Uterus (tissue), 4 donors: ENCODE data around the gene RAB11FIP4. TPM values are rescaled to one million over a fixed set of nuclear protein-coding genes. Genes with fewer than 3 reads are reported as not detected.

Experiments
- DNase-seq, 2 donors: peaks; one replicate each; pipeline ENCODE4 v3.0.0-alpha.2; 2019 to 2020
- H3K27ac ChIP-seq, 2 donors: fragments of 200-600 bp; sonication (generic); 1 replicate in 1 of 2; 2 replicates in 1 of 2; pipeline ENCODE4 v1.5.1; 2016 to 2018
- H3K27me3 ChIP-seq, 2 donors: fragments of 200-600 bp; sonication (generic); one replicate each; pipeline ENCODE4 v1.5.1; 2018 to 2019; ENCODE audit warnings: control low read depth in 1 of 2
- H3K36me3 ChIP-seq, 2 donors: fragments of 200-600 bp; sonication (generic); one replicate each; pipeline ENCODE4 v1.5.1; 2019; ENCODE audit warnings: control low read depth in 1 of 2
- H3K4me1 ChIP-seq, 2 donors: fragments of 200-600 bp; sonication (generic); one replicate each; pipeline ENCODE4 v1.5.1; 2018 to 2019; ENCODE audit warnings: control low read depth in 1 of 2
- H3K4me3 ChIP-seq, 2 donors: fragments of 200-600 bp; sonication (generic); 1 replicate in 1 of 2; 2 replicates in 1 of 2; pipeline ENCODE4 v1.5.1; 2018 to 2019; ENCODE audit warnings: mild to moderate bottlenecking in 1 of 2
- H3K9me3 ChIP-seq, 2 donors: fragments of 200-600 bp; sonication (generic); one replicate each; pipeline ENCODE4 v1.5.1; 2019; ENCODE audit warnings: control low read depth in 1 of 2
- CTCF ChIP-seq, 4 experiments: fragments of 200-600 bp in 2 of 4; fragments of 450-650 bp in 2 of 4; sonication (generic) in 2 of 4; IDR thresholded peaks; one replicate each; pipeline ENCODE4 v1.5.1; 2016 to 2019; ENCODE audit warnings: antibody characterized with exemption in 4 of 4, mild to moderate bottlenecking in 2 of 4, moderate library complexity in 1 of 4
- POLR2A ChIP-seq, 2 donors: fragments of 450-650 bp; IDR thresholded peaks; one replicate each; pipeline ENCODE4 v1.6.1; 2016; ENCODE audit warnings: antibody characterized with exemption in 2 of 2, mild to moderate bottlenecking in 1 of 2, moderate library complexity in 1 of 2
- intact Hi-C: fragments of 100-400 bp; cut with DNase I; formaldehyde crosslinking; loops from one replicate; pipeline ENCODE4 v1.15.1; 2023; ENCODE audit warnings: low total_unique reads
- total RNA-seq, 4 donors: library from RNA; depleted of rRNA in 3 of 4; stranded (reverse); fragments of >200 nt in 3 of 4; gene quantifications; one replicate each; pipeline versions ENCODE4 v1.1.0 to v1.2.4, GENCODE V29; 2014 to 2023
- donor health status: DM: yes; HTN: yes; CAD: no.

The RAB11FIP4 gene
- total RNA-seq, 4 donors from 2014 or later, result 7.2 to 12.0 TPM; not detected in 2

- Histone ChIP-seq H3K9me3 (no peaks in the 10 kb centered on the region), H3K36me3 (no peaks in the 10 kb centered on the region), H3K4me1 (peaks cover 0 to 5% of the 10 kb centered on the region in 2 donors), H3K27ac (no peak overlapping the region), H3K4me3 (no peak overlapping the region), H3K27me3 (no peaks in the 10 kb centered on the region)
- TF ChIP-seq CTCF (IDR thresholded peaks at IDR 0.05) (no peak), POLR2A (IDR thresholded peaks at IDR 0.05) (no peak)
- no peak for DNase-seq
- intact Hi-C loops, result no loop called here
Measured at GRCh38 chr17:31428111-31428510, 36.6 kb downstream of the RAB11FIP4 start.

- intact Hi-C loops, result no loop called here
- Histone ChIP-seq H3K4me1 (peaks cover 0 to 5% of the 10 kb centered on the region in 2 donors), H3K4me3 (no peak overlapping the region), H3K36me3 (no peaks in the 10 kb centered on the region), H3K27ac (no peak overlapping the region), H3K27me3 (no peaks in the 10 kb centered on the region), H3K9me3 (no peaks in the 10 kb centered on the region)
- no peak for DNase-seq
- no peak for TF ChIP-seq CTCF (IDR thresholded peaks at IDR 0.05)
- no peak for TF ChIP-seq POLR2A (IDR thresholded peaks at IDR 0.05)
Measured at GRCh38 chr17:31428512-31428911, 37.0 kb downstream of the RAB11FIP4 start.

- Histone ChIP-seq H3K36me3 (no peaks in the 10 kb centered on the region), H3K4me1 (no peaks in the 10 kb centered on the region), H3K27ac (no peak overlapping the region), H3K4me3 (no peak overlapping the region), H3K27me3 (no peaks in the 10 kb centered on the region), H3K9me3 (no peaks in the 10 kb centered on the region)
- intact Hi-C loops, result loop anchor here (10.0 kb wide), 1 partner anchor 94 kb away; no protein-coding TSS in a partner anchor
- no peak for TF ChIP-seq POLR2A (IDR thresholded peaks at IDR 0.05)
- TF ChIP-seq CTCF (IDR thresholded peaks at IDR 0.05), result no peak
- DNase-seq, result no peak
Measured at GRCh38 chr17:31431098-31431851, 39.8 kb downstream of the RAB11FIP4 start.

- Histone ChIP-seq H3K9me3 (no peaks in the 10 kb centered on the region), H3K4me1 (no peaks in the 10 kb centered on the region), H3K36me3 (no peaks in the 10 kb centered on the region), H3K4me3 (no peak overlapping the region), H3K27me3 (no peaks in the 10 kb centered on the region), H3K27ac (no peak overlapping the region)
- no peak for DNase-seq
- intact Hi-C loops, result loop anchor here (10.0 kb wide), 1 partner anchor 93 kb away; no protein-coding TSS in a partner anchor
- TF ChIP-seq POLR2A (IDR thresholded peaks at IDR 0.05), result no peak
- no peak for TF ChIP-seq CTCF (IDR thresholded peaks at IDR 0.05)
Measured at GRCh38 chr17:31431852-31432658, 40.6 kb downstream of the RAB11FIP4 start.
